ENCODE measurements around the gene TOMM40.

GRCh38 chr19:44903602-44904425 lies 12.8 kb downstream of the TOMM40 start:
- TF ChIP-seq CTCF (conservative IDR thresholded peaks at IDR 0.05 in 1 of 2, IDR thresholded peaks at IDR 0.05 in 1 of 2; ENCODE audit: extremely low read depth in 1 of 2, insufficient read depth in 1 of 2, low read depth in 1 of 2, low read length in 2 of 2) (peak; percentile 94 to 98), EZH2 (IDR thresholded peaks at IDR 0.05; ENCODE audit: borderline replicate concordance, low read length) (no peak)

All from mammary epithelial cell (primary cell).